Natural killer cell (primary cell): Measurements from ENCODE around the gene FGGY. TPM values are rescaled to one million over a fixed set of nuclear protein-coding genes. Genes with fewer than 3 reads are reported as not detected.

Source experiments
- ATAC-seq, 3 donors: fragments of 150-1000 bp in 2 of 3; fragments of 200-7000 bp in 1 of 3; cut with Tn5 transposase; 1 replicate in 1 of 3; 2 replicates in 2 of 3; pipeline ENCODE4 v1.10.0; 2021; ENCODE audit warnings: mild to moderate bottlenecking in 2 of 3, moderate library complexity in 2 of 3
- DNase-seq, 2 donors: peaks; one replicate each; pipeline versions ENCODE4 v3.0.0 to v3.0.0-alpha.2; 2013 to 2021; ENCODE audit warnings: mixed read lengths in 1 of 2
- H3K27ac ChIP-seq: one replicate; pipeline ENCODE4 v1.5.1; 2013; ENCODE audit warnings: mild to moderate bottlenecking, low read length
- H3K27me3 ChIP-seq: one replicate; pipeline ENCODE4 v1.6.1; 2013; ENCODE audit warnings: low read length; ENCODE audit not compliant: control insufficient read depth, insufficient read depth
- H3K36me3 ChIP-seq: one replicate; pipeline ENCODE4 v1.6.1; 2013; ENCODE audit warnings: low read length; ENCODE audit not compliant: control insufficient read depth, insufficient read depth
- H3K4me1 ChIP-seq: one replicate; pipeline ENCODE4 v1.6.1; 2013; ENCODE audit warnings: low read length; ENCODE audit not compliant: control insufficient read depth, insufficient read depth
- H3K4me3 ChIP-seq: one replicate; pipeline ENCODE4 v1.5.1; 2013; ENCODE audit warnings: low read length
- H3K9me3 ChIP-seq: one replicate; pipeline ENCODE4 v1.6.1; 2013; ENCODE audit warnings: low read length; ENCODE audit not compliant: control insufficient read depth, insufficient read depth
- H3K27ac Mint-ChIP-seq, 2 donors: one replicate each; pipeline ENCODE4 v1.8.0; 2022; ENCODE audit warnings: mild to moderate bottlenecking in 2 of 2, mixed read lengths in 2 of 2, moderate library complexity in 1 of 2
- H3K27me3 Mint-ChIP-seq, 2 donors: one replicate each; pipeline ENCODE4 v1.8.0; 2022; ENCODE audit warnings: low read depth in 2 of 2, mixed read lengths in 2 of 2
- H3K36me3 Mint-ChIP-seq: one replicate; pipeline ENCODE4 v1.8.0; 2022; ENCODE audit warnings: mixed read lengths
- H3K4me1 Mint-ChIP-seq, 2 donors: one replicate each; pipeline ENCODE4 v1.8.0; 2022; ENCODE audit warnings: mixed read lengths in 2 of 2
- H3K4me3 Mint-ChIP-seq: one replicate; pipeline ENCODE4 v1.8.0; 2022; ENCODE audit warnings: mild to moderate bottlenecking, moderate library complexity, mixed read lengths
- H3K9me3 Mint-ChIP-seq, 2 donors: one replicate each; pipeline ENCODE4 v1.8.0; 2022; ENCODE audit warnings: mixed read lengths in 2 of 2
- CTCF ChIP-seq: fragments of 200-600 bp; IDR thresholded peaks from one replicate; pipeline ENCODE4 v1.8.0; 2022; ENCODE audit warnings: antibody characterized with exemption
- WGBS: methylation state at CpG from one replicate; pipeline ENCODE4 v1.1.7; 2013; ENCODE audit warnings: missing lambda C conversion rate; ENCODE audit not compliant: insufficient coverage; 5-methylcytosine and 5-hydroxymethylcytosine counted together
- intact Hi-C: fragments of 100-400 bp; cut with micrococcal nuclease; formaldehyde crosslinking; loops from one replicate; pipeline ENCODE4 v1.14.2; 2022
- total RNA-seq, 4 donors: library from RNA; stranded (reverse); fragments of 120-200 nt in 1 of 4; gene quantifications; one replicate each; pipeline versions ENCODE4 v1.2.3 to v1.2.4, GENCODE V29; 2013 to 2022

Gene FGGY
- total RNA-seq, 3 donors from 2014 or later (not counting 1 experiment from before 2014, with no cell fraction given), result 21.8 to 31.5 (median 21.8) TPM

- WGBS, result 100% methylated on average over 1 of the region's 1 CpG
- H3K4me1 Mint-ChIP-seq, result peaks cover 0 to 6% of the 10 kb centered on the region in 2 donors
- Histone ChIP-seq H3K4me1 (no peaks in the 10 kb centered on the region), H3K9me3 (no peaks in the 10 kb centered on the region), H3K4me3 (no peak overlapping the region), H3K27me3 (no peaks in the 10 kb centered on the region), H3K36me3 (no peaks in the 10 kb centered on the region), H3K27ac (no peak overlapping the region)
- no peak for ATAC-seq
- no peak for DNase-seq
- H3K36me3 Mint-ChIP-seq, result no peaks in the 10 kb centered on the region
- no peak for TF ChIP-seq CTCF
- intact Hi-C loops, result no loop called here
- H3K9me3 Mint-ChIP-seq, result no peaks in the 10 kb centered on the region
- H3K4me3 Mint-ChIP-seq, result no peak overlapping the region
- no peak overlapping the region for H3K27ac Mint-ChIP-seq
- H3K27me3 Mint-ChIP-seq, result no peaks in the 10 kb centered on the region
These were observed 148.1 kb downstream of the FGGY start for GRCh38 chr1:59445040-59445439.

- H3K36me3 ChIP-seq, result no peaks in the 10 kb centered on the region
- H3K27me3 ChIP-seq, result no peaks in the 10 kb centered on the region
- Mint-ChIP-seq H3K4me1 (peaks cover 0 to 6% of the 10 kb centered on the region in 2 donors), H3K27me3 (no peaks in the 10 kb centered on the region), H3K4me3 (no peak overlapping the region), H3K27ac (no peak overlapping the region), H3K36me3 (no peaks in the 10 kb centered on the region), H3K9me3 (no peaks in the 10 kb centered on the region)
- ATAC-seq (no peak), DNase-seq (no peak)
- H3K4me1 ChIP-seq, result no peaks in the 10 kb centered on the region
- H3K4me3 ChIP-seq, result no peak overlapping the region
- TF ChIP-seq CTCF, result no peak
- intact Hi-C loops, result no loop called here
- no peak overlapping the region for H3K27ac ChIP-seq
- 91% methylated on average over 9 of the region's 9 CpGs for WGBS
- no peaks in the 10 kb centered on the region for H3K9me3 ChIP-seq
These were observed 149.5 kb downstream of the FGGY start for GRCh38 chr1:59446257-59446901.

GRCh38 chr1:59452026-59452425 is 155.1 kb downstream of the FGGY start:
- Mint-ChIP-seq H3K36me3 (no peaks in the 10 kb centered on the region), H3K4me1 (no peaks in the 10 kb centered on the region), H3K27ac (no peak overlapping the region), H3K4me3 (no peak overlapping the region), H3K27me3 (no peaks in the 10 kb centered on the region), H3K9me3 (no peaks in the 10 kb centered on the region)
- no peaks in the 10 kb centered on the region for H3K4me1 ChIP-seq
- H3K27me3 ChIP-seq, result no peaks in the 10 kb centered on the region
- TF ChIP-seq CTCF, result no peak
- H3K9me3 ChIP-seq, result no peaks in the 10 kb centered on the region
- no peak for ATAC-seq
- H3K4me3 ChIP-seq, result no peak overlapping the region
- H3K36me3 ChIP-seq, result no peaks in the 10 kb centered on the region
- WGBS, result no CpG with 5 or more reads among the region's 1 CpG
- intact Hi-C loops, result no loop called here
- DNase-seq, result no peak
- no peak overlapping the region for H3K27ac ChIP-seq

- Histone ChIP-seq H3K9me3 (no peaks in the 10 kb centered on the region), H3K27ac (no peak overlapping the region), H3K4me3 (no peak overlapping the region), H3K36me3 (no peaks in the 10 kb centered on the region), H3K4me1 (no peaks in the 10 kb centered on the region), H3K27me3 (no peaks in the 10 kb centered on the region)
- no peaks in the 10 kb centered on the region for H3K9me3 Mint-ChIP-seq
- no peaks in the 10 kb centered on the region for H3K36me3 Mint-ChIP-seq
- H3K27ac Mint-ChIP-seq, result no peak overlapping the region
- no peaks in the 10 kb centered on the region for H3K4me1 Mint-ChIP-seq
- H3K4me3 Mint-ChIP-seq, result no peak overlapping the region
- DNase-seq (no peak), ATAC-seq (no peak)
- intact Hi-C loops, result no loop called here
- 100% methylated on average over 1 of the region's 1 CpG for WGBS
- no peak for TF ChIP-seq CTCF
- H3K27me3 Mint-ChIP-seq, result no peaks in the 10 kb centered on the region
These were observed 155.7 kb downstream of the FGGY start for GRCh38 chr1:59452559-59452958.
